Astrocyte (in vitro differentiated cells and primary cell): ENCODE data around the gene STX3. TPM values are rescaled to one million over a fixed set of nuclear protein-coding genes. Genes with fewer than 3 reads are reported as not detected.

Experiments
- DNase-seq: peaks from one replicate; pipeline ENCODE4 v3.0.0-alpha.2; 2010; ENCODE audit warnings: low read depth
- FAIRE-seq: peaks from 2 replicates; lab custom pipeline; 2011; peaks lifted over from hg19 to GRCh38; lab: Jason Lieb, UNC
- H2AFZ ChIP-seq: 2 replicates; pipeline ENCODE4 v1.6.0; 2012; ENCODE audit warnings: low read depth, low read length, inconsistent platforms
- H3K27ac ChIP-seq: 2 replicates; pipeline ENCODE4 v1.5.1; 2011; ENCODE audit warnings: low read depth, low read length, inconsistent platforms
- H3K27me3 ChIP-seq: 2 replicates; pipeline ENCODE4 v1.6.0; 2011; ENCODE audit warnings: low read length, inconsistent platforms; ENCODE audit not compliant: insufficient read depth
- H3K36me3 ChIP-seq: 2 replicates; pipeline ENCODE4 v1.5.1; 2011; ENCODE audit warnings: low read length, inconsistent platforms; ENCODE audit not compliant: insufficient read depth
- H3K4me1 ChIP-seq: 2 replicates; pipeline ENCODE4 v1.5.1; 2011; ENCODE audit warnings: low read length, inconsistent platforms; ENCODE audit not compliant: insufficient read depth
- H3K4me2 ChIP-seq: 2 replicates; pipeline ENCODE4 v1.6.0; 2012; ENCODE audit warnings: low read length, inconsistent platforms
- H3K4me3 ChIP-seq: 2 replicates; pipeline ENCODE4 v1.5.1; 2011; ENCODE audit warnings: low read depth, mild to moderate bottlenecking, low read length, inconsistent platforms; ENCODE audit not compliant: insufficient read depth
- H3K79me2 ChIP-seq: 2 replicates; pipeline ENCODE4 v1.6.0; 2012; ENCODE audit warnings: mild to moderate bottlenecking, low read length, inconsistent platforms; ENCODE audit not compliant: insufficient read depth
- H3K9ac ChIP-seq: 2 replicates; pipeline ENCODE4 v1.6.0; 2012; ENCODE audit warnings: mild to moderate bottlenecking, low read length, inconsistent platforms
- H3K9me3 ChIP-seq: 2 replicates; pipeline ENCODE4 v1.5.1; 2012; ENCODE audit warnings: low read depth, mild to moderate bottlenecking, low read length, inconsistent platforms; ENCODE audit not compliant: insufficient read depth
- H4K20me1 ChIP-seq: 2 replicates; pipeline ENCODE4 v1.6.0; 2012; ENCODE audit warnings: low read length, inconsistent platforms; ENCODE audit not compliant: insufficient read depth
- H3K27ac Mint-ChIP-seq: one replicate; pipeline ENCODE4 v1.8.0; 2021; ENCODE audit warnings: mild to moderate bottlenecking, mixed read lengths; ENCODE audit not compliant: unreplicated experiment
- H3K27me3 Mint-ChIP-seq: one replicate; pipeline ENCODE4 v1.8.0; 2021; ENCODE audit warnings: low read depth, mixed read lengths; ENCODE audit not compliant: unreplicated experiment
- H3K36me3 Mint-ChIP-seq: one replicate; pipeline ENCODE4 v1.8.0; 2021; ENCODE audit warnings: low read depth, mixed read lengths; ENCODE audit not compliant: unreplicated experiment
- H3K4me1 Mint-ChIP-seq: one replicate; pipeline ENCODE4 v1.8.0; 2021; ENCODE audit warnings: low read depth, mixed read lengths; ENCODE audit not compliant: unreplicated experiment
- H3K4me3 Mint-ChIP-seq: one replicate; pipeline ENCODE4 v1.8.0; 2021; ENCODE audit warnings: mild to moderate bottlenecking, moderate library complexity, mixed read lengths; ENCODE audit not compliant: unreplicated experiment
- H3K9me3 Mint-ChIP-seq: one replicate; pipeline ENCODE4 v1.8.0; 2021; ENCODE audit warnings: mild to moderate bottlenecking, mixed read lengths; ENCODE audit not compliant: unreplicated experiment
- CTCF ChIP-seq: IDR thresholded peaks from 2 replicates; pipeline ENCODE4 v1.5.1; 2011; ENCODE audit warnings: low read depth, mild to moderate bottlenecking, inconsistent platforms, low read length, moderate library complexity; ENCODE audit not compliant: insufficient read depth
- EZH2 ChIP-seq: IDR thresholded peaks from 2 replicates; pipeline ENCODE4 v1.6.1; 2012; ENCODE audit warnings: mild to moderate bottlenecking, low read length, inconsistent platforms; ENCODE audit not compliant: insufficient read depth
- total RNA-seq: library from RNA; stranded (reverse); gene quantifications from 2 replicates; pipeline ENCODE4 v1.2.1, GENCODE V29; 2021

The STX3 gene
- total RNA-seq, 1 donor from 2014 or later = 61.2 TPM

GRCh38 chr11:59842316-59842715 lies 87.1 kb downstream of the STX3 start:
- Mint-ChIP-seq H3K4me3 (no peak overlapping the region), H3K36me3 (peaks cover 3% of the 10 kb centered on the region), H3K27ac (no peak overlapping the region)

GRCh38 chr11:59845399-59845798 lies 90.2 kb downstream of the STX3 start, which contains the start of gene CBLIF:
CBLIF (minus strand) TSS chr11:59845499; CDS start chr11:59845453, 46 bp downstream.
- TF ChIP-seq EZH2 (no peak), CTCF (no peak)
- FAIRE-seq (no peak), DNase-seq (no peak)
- Histone ChIP-seq H3K36me3 (no peaks in the 10 kb centered on the region), H3K9ac (no peak within 1 kb of the TSS), H3K27me3 (no peaks in the 10 kb centered on the region), H3K27ac (no peak within 1 kb of the TSS), H3K4me3 (no peak within 1 kb of the TSS), H3K4me1 (no peaks in the 10 kb centered on the region), H4K20me1 (no peaks in the 10 kb centered on the region), H3K4me2 (no peak within 1 kb of the TSS), H3K79me2 (no peaks in the 10 kb centered on the region), H3K9me3 (no peaks in the 10 kb centered on the region), H2AFZ (no peak within 1 kb of the TSS)
- H3K9me3 Mint-ChIP-seq = peaks cover 8% of the 10 kb centered on the region
- no peak within 1 kb of the TSS for H3K4me3 Mint-ChIP-seq
- peaks cover 3% of the 10 kb centered on the region for H3K36me3 Mint-ChIP-seq
- no peaks in the 10 kb centered on the region for H3K27me3 Mint-ChIP-seq
- no peaks in the 10 kb centered on the region for H3K4me1 Mint-ChIP-seq
- no peak within 1 kb of the TSS for H3K27ac Mint-ChIP-seq

More at GRCh38 chr11:59842316-59842715, 87.1 kb downstream of the STX3 start:
- Histone ChIP-seq H3K36me3 (no peaks in the 10 kb centered on the region), H3K79me2 (no peaks in the 10 kb centered on the region), H3K4me3 (no peak overlapping the region), H3K27me3 (no peaks in the 10 kb centered on the region), H3K9ac (no peak overlapping the region), H2AFZ (no peak overlapping the region), H3K4me1 (no peaks in the 10 kb centered on the region), H3K4me2 (no peak overlapping the region), H3K9me3 (no peaks in the 10 kb centered on the region), H4K20me1 (no peaks in the 10 kb centered on the region), H3K27ac (no peak overlapping the region)
- Mint-ChIP-seq H3K4me1 (no peaks in the 10 kb centered on the region), H3K9me3 (peaks cover 5% of the 10 kb centered on the region), H3K27me3 (no peaks in the 10 kb centered on the region)
- no peak for FAIRE-seq
- TF ChIP-seq CTCF = no peak
- TF ChIP-seq EZH2 = no peak
- DNase-seq = no peak

GRCh38 chr11:59846556-59846955 lies 91.4 kb downstream of the STX3 start:
- no peaks in the 10 kb centered on the region for H4K20me1 ChIP-seq
- no peaks in the 10 kb centered on the region for H3K27me3 ChIP-seq
- no peaks in the 10 kb centered on the region for H3K4me1 ChIP-seq
- H3K4me2 ChIP-seq = no peak overlapping the region
- Mint-ChIP-seq H3K9me3 (peaks cover 8% of the 10 kb centered on the region), H3K27ac (no peak overlapping the region), H3K27me3 (no peaks in the 10 kb centered on the region), H3K4me3 (no peak overlapping the region), H3K36me3 (peaks cover 3% of the 10 kb centered on the region), H3K4me1 (no peaks in the 10 kb centered on the region)
- H3K9me3 ChIP-seq = no peaks in the 10 kb centered on the region
- no peaks in the 10 kb centered on the region for H3K36me3 ChIP-seq
- no peak overlapping the region for H3K9ac ChIP-seq
- no peaks in the 10 kb centered on the region for H3K79me2 ChIP-seq
- TF ChIP-seq CTCF = no peak
- no peak for TF ChIP-seq EZH2
- no peak overlapping the region for H2AFZ ChIP-seq
- no peak overlapping the region for H3K27ac ChIP-seq
- H3K4me3 ChIP-seq = no peak overlapping the region
- no peak for FAIRE-seq
- no peak for DNase-seq
